HepG2 (cell line): ENCODE data around the gene PPP4R2. TPM values are rescaled to one million over a fixed set of nuclear protein-coding genes. Genes with fewer than 3 reads are reported as not detected.

Experiments used
- EEA1 ChIP-seq: sonication (generic); formaldehyde crosslinking; IDR thresholded peaks from 2 replicates; pipeline ENCODE4 v1.5.1; 2020; ENCODE audit warnings: mild to moderate bottlenecking, missing genetic modification reagents, borderline replicate concordance
- EZH2 ChIP-seq: conservative IDR thresholded peaks from 2 replicates; pipeline ENCODE4 v1.6.1; 2012; ENCODE audit warnings: mild to moderate bottlenecking, low read depth, low read length, moderate library complexity
- IRF1 ChIP-seq: sonication (generic); formaldehyde crosslinking; IDR thresholded peaks from 2 replicates; pipeline ENCODE4 v1.4.0; 2020; ENCODE audit warnings: low read depth, mild to moderate bottlenecking, missing genetic modification reagents
- KDM5A ChIP-seq: fragments of 200-600 bp; sonication (generic); IDR thresholded peaks from 2 replicates; pipeline ENCODE4 v1.7.0; 2018; ENCODE audit warnings: antibody characterized with exemption, mild to moderate bottlenecking, low read length, borderline replicate concordance
- NR2F6 ChIP-seq, 2 experiments: IDR thresholded peaks; 2 replicates each; pipeline ENCODE4 v1.6.1; 2016; ENCODE audit warnings: antibody characterized with exemption in 1 of 2, mild to moderate bottlenecking in 1 of 2
- POLR2A ChIP-seq, 2 experiments: IDR thresholded peaks; 2 replicates each; pipeline ENCODE4 v1.6.1; 2011; ENCODE audit warnings: low read depth in 2 of 2, low read length in 2 of 2, mild to moderate bottlenecking in 1 of 2, moderate library complexity in 1 of 2; ENCODE audit not compliant: insufficient read depth in 1 of 2
- RCOR2 ChIP-seq: IDR thresholded peaks from 2 replicates; pipeline ENCODE4 v1.6.1; 2016; ENCODE audit warnings: missing biosample characterization, missing genetic modification reagents
- STAG1 ChIP-seq: sonication (generic); formaldehyde crosslinking; IDR thresholded peaks from 2 replicates; pipeline ENCODE4 v1.4.0; 2020; ENCODE audit warnings: missing genetic modification reagents
- ZBTB7A ChIP-seq: sonication (generic); formaldehyde crosslinking; IDR thresholded peaks from 2 replicates; pipeline ENCODE4 v1.8.0; 2022; ENCODE audit warnings: mild to moderate bottlenecking, missing genetic modification reagents
- ZFP37 ChIP-seq: sonication (generic); formaldehyde crosslinking; IDR thresholded peaks from 2 replicates; pipeline ENCODE4 v1.4.0; 2020; ENCODE audit warnings: missing genetic modification reagents, borderline replicate concordance
- ZNF142 ChIP-seq: sonication (generic); formaldehyde crosslinking; IDR thresholded peaks from 2 replicates; pipeline ENCODE4 v1.4.0; 2020; ENCODE audit warnings: missing genetic modification reagents
- ZNF34 ChIP-seq: sonication (generic); formaldehyde crosslinking; IDR thresholded peaks from 2 replicates; pipeline ENCODE4 v1.4.0; 2020; ENCODE audit warnings: mild to moderate bottlenecking, missing genetic modification reagents, borderline replicate concordance
- ZNF644 ChIP-seq: IDR thresholded peaks from 2 replicates; pipeline ENCODE4 v1.6.1; 2016; ENCODE audit warnings: low read depth
- ZNF784 ChIP-seq: sonication (generic); formaldehyde crosslinking; IDR thresholded peaks from 2 replicates; pipeline ENCODE4 v1.5.1; 2020; ENCODE audit warnings: missing genetic modification reagents, mild to moderate bottlenecking, borderline replicate concordance
- polyA plus RNA-seq, 8 experiments: library from polyadenylated mRNA; depleted of rRNA in 3 of 8; stranded (reverse) in 7 of 8; unstranded in 1 of 8; fragments of >200 nt; fragmentation: Illumina TruSeq in 4 of 8; extraction: Trizol in 4 of 8; gene quantifications; 2 replicates each; pipeline versions ENCODE4 v1.2.1 to v1.2.3, GENCODE V29; 2011 to 2016; ENCODE audit warnings: low read depth in 4 of 8, missing spikeins in 1 of 8, mixed read lengths in 1 of 8; ENCODE audit not compliant: insufficient read depth in 1 of 8
- total RNA-seq, 5 experiments: library from RNA; depleted of rRNA; stranded (reverse); fragments of >200 nt; fragmentation: Illumina TruSeq; extraction: Trizol; gene quantifications; 2 replicates each; pipeline ENCODE4 v1.2.3, GENCODE V29; 2016; ENCODE audit warnings: low read depth in 1 of 5
- TF ChIP-seq, protein P1 (sequence below): sonication (generic); formaldehyde crosslinking; IDR thresholded peaks from 2 replicates; pipeline ENCODE4 v1.4.0; 2020; ENCODE audit warnings: low read depth, mild to moderate bottlenecking, missing genetic modification reagents
- TF ChIP-seq, protein P2 (sequence below): sonication (generic); formaldehyde crosslinking; IDR thresholded peaks from 2 replicates; pipeline ENCODE4 v1.5.0; 2020; ENCODE audit warnings: mild to moderate bottlenecking, missing genetic modification reagents, moderate library complexity

The PPP4R2 gene
- total and polyA plus RNA-seq, 2 of the 13 experiments (the other 11 are each of a cell fraction or from before 2014, with no cell fraction given) = 22.3 to 161 TPM

GRCh38 chr3:72997421-72997961 lies 880 bp downstream of the PPP4R2 start (continued):
- TF ChIP-seq ZNF142 (CRISPR knock-in tag) = no peak
- TF ChIP-seq ZBTB7A = no peak
- 0 out of 4 replicates have a peak, but pooled peaks of 1 of the 2 experiments have one; percentile 13 for TF ChIP-seq POLR2A (IDR thresholded peaks at IDR 0.05; ENCODE audit: insufficient read depth in 1 of 2, low read depth in 2 of 2, low read length in 2 of 2)
- TF ChIP-seq, protein P1, sequence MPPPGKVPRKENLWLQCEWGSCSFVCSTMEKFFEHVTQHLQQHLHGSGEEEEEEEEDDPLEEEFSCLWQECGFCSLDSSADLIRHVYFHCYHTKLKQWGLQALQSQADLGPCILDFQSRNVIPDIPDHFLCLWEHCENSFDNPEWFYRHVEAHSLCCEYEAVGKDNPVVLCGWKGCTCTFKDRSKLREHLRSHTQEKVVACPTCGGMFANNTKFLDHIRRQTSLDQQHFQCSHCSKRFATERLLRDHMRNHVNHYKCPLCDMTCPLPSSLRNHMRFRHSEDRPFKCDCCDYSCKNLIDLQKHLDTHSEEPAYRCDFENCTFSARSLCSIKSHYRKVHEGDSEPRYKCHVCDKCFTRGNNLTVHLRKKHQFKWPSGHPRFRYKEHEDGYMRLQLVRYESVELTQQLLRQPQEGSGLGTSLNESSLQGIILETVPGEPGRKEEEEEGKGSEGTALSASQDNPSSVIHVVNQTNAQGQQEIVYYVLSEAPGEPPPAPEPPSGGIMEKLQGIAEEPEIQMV (CRISPR knock-in tag) = no peak
- TF ChIP-seq KDM5A = 0 out of 2 replicates have a peak, but pooled peaks have one; percentile 41
- peak; percentile 76 for TF ChIP-seq ZNF644 (CRISPR knock-in tag)
- TF ChIP-seq, protein P2, sequence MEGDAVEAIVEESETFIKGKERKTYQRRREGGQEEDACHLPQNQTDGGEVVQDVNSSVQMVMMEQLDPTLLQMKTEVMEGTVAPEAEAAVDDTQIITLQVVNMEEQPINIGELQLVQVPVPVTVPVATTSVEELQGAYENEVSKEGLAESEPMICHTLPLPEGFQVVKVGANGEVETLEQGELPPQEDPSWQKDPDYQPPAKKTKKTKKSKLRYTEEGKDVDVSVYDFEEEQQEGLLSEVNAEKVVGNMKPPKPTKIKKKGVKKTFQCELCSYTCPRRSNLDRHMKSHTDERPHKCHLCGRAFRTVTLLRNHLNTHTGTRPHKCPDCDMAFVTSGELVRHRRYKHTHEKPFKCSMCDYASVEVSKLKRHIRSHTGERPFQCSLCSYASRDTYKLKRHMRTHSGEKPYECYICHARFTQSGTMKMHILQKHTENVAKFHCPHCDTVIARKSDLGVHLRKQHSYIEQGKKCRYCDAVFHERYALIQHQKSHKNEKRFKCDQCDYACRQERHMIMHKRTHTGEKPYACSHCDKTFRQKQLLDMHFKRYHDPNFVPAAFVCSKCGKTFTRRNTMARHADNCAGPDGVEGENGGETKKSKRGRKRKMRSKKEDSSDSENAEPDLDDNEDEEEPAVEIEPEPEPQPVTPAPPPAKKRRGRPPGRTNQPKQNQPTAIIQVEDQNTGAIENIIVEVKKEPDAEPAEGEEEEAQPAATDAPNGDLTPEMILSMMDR = peak; percentile 64
- TF ChIP-seq EZH2 = no peak
- peak; percentile 63 for TF ChIP-seq STAG1 (CRISPR knock-in tag)
- TF ChIP-seq RCOR2 = no peak
- no peak for TF ChIP-seq ZNF784 (CRISPR knock-in tag)
- no peak for TF ChIP-seq IRF1 (CRISPR knock-in tag)
- no peak for TF ChIP-seq NR2F6 (IDR thresholded peaks at IDR 0.05)
- no peak for TF ChIP-seq NR2F6 (CRISPR knock-in tag; IDR thresholded peaks at IDR 0.05)
- TF ChIP-seq ZFP37 (CRISPR knock-in tag) = no peak
- TF ChIP-seq EEA1 = no peak
- TF ChIP-seq ZNF34 = 0 out of 2 replicates have a peak, but pooled peaks have one; percentile 74
